Vagina (tissue), 2 donors: ENCODE measurements around the gene TOGARAM2.

Experiments used
- POLR2AphosphoS5 ChIP-seq, 2 donors: sonication (generic); formaldehyde crosslinking; IDR thresholded peaks; one replicate each; pipeline ENCODE4 v1.9.0; 2017; ENCODE audit warnings: antibody characterized with exemption in 2 of 2, mild to moderate bottlenecking in 2 of 2, low read depth in 1 of 2; ENCODE audit not compliant: insufficient read depth in 1 of 2
- TF ChIP-seq, protein P1 (sequence below), 3 experiments: fragments of 450-650 bp in 2 of 3; fragments of 200-600 bp in 1 of 3; sonication (generic) in 1 of 3; IDR thresholded peaks; one replicate each; pipeline ENCODE4 v1.5.1; 2017 to 2019; ENCODE audit warnings: antibody characterized with exemption in 3 of 3, mild to moderate bottlenecking in 2 of 3, moderate library complexity in 2 of 3

DNA sequence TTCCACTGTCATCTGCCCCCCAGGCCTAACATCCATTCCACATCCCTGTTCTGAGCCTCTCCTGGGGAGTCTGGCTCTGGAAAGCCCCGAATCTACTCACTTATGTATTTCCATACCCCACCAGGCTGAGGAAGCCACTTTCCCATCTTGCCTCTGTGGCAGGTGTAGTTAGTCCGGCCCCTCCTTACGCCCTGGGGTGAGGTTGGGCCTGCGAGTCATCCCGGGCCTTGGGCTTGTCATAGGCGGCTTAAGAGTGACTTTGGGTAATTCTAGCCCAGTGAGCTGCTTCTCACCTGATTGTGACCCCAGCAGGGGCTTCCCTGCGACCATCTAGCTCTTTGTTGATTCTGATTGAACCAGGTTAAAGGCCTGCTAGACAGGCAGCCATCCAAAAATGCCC lies 72.1 kb downstream of the TOGARAM2 start:
- TF ChIP-seq, protein P1, sequence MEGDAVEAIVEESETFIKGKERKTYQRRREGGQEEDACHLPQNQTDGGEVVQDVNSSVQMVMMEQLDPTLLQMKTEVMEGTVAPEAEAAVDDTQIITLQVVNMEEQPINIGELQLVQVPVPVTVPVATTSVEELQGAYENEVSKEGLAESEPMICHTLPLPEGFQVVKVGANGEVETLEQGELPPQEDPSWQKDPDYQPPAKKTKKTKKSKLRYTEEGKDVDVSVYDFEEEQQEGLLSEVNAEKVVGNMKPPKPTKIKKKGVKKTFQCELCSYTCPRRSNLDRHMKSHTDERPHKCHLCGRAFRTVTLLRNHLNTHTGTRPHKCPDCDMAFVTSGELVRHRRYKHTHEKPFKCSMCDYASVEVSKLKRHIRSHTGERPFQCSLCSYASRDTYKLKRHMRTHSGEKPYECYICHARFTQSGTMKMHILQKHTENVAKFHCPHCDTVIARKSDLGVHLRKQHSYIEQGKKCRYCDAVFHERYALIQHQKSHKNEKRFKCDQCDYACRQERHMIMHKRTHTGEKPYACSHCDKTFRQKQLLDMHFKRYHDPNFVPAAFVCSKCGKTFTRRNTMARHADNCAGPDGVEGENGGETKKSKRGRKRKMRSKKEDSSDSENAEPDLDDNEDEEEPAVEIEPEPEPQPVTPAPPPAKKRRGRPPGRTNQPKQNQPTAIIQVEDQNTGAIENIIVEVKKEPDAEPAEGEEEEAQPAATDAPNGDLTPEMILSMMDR (IDR thresholded peaks at IDR 0.05) = no peak
- TF ChIP-seq POLR2AphosphoS5 (IDR thresholded peaks at IDR 0.05; ENCODE audit: insufficient read depth in 1 of 2, low read depth in 1 of 2) = no peak
